WTC11 (cell line): ENCODE data around the gene MYH14. TPM values are rescaled to one million over a fixed set of nuclear protein-coding genes. Genes with fewer than 3 reads are reported as not detected.

Source experiments
- AFF4 ChIP-seq: sonication (generic); formaldehyde crosslinking; IDR thresholded peaks from 2 replicates; pipeline ENCODE4 v1.8.1; 2023; ENCODE audit warnings: mild to moderate bottlenecking, missing genetic modification reagents, borderline replicate concordance
- CREM ChIP-seq: sonication (generic); formaldehyde crosslinking; IDR thresholded peaks from 2 replicates; pipeline ENCODE4 v1.8.1; 2022; ENCODE audit warnings: mild to moderate bottlenecking, missing genetic modification reagents, moderate library complexity
- E2F4 ChIP-seq: sonication (generic); formaldehyde crosslinking; IDR thresholded peaks from 2 replicates; pipeline ENCODE4 v1.8.1; 2022; ENCODE audit warnings: low read depth, mild to moderate bottlenecking, moderate library complexity, missing genetic modification reagents, borderline replicate concordance
- ELF4 ChIP-seq: sonication (generic); formaldehyde crosslinking; IDR thresholded peaks from 2 replicates; pipeline ENCODE4 v1.8.1; 2022; ENCODE audit warnings: low read depth, mild to moderate bottlenecking, moderate library complexity, missing genetic modification reagents
- ETV6 ChIP-seq: sonication (generic); formaldehyde crosslinking; IDR thresholded peaks from 2 replicates; pipeline ENCODE4 v1.8.1; 2022; ENCODE audit warnings: mild to moderate bottlenecking, missing genetic modification reagents
- GRHL2 ChIP-seq: fragments of 250-450 bp; sonication (Bioruptor Pico); IDR thresholded peaks from 2 replicates; pipeline ENCODE4 v1.8.0; 2022; ENCODE audit warnings: mild to moderate bottlenecking, moderate library complexity; ENCODE audit not compliant: insufficient replicate concordance, severe bottlenecking
- JAZF1 ChIP-seq: fragments of 250-450 bp; sonication (Bioruptor Pico); IDR thresholded peaks from 2 replicates; pipeline ENCODE4 v1.9.0; 2021; ENCODE audit warnings: moderate library complexity, mild to moderate bottlenecking, inconsistent platforms
- NFATC4 ChIP-seq: fragments of 250-450 bp; sonication (Bioruptor Pico); IDR thresholded peaks from 2 replicates; pipeline ENCODE4 v1.9.0; 2021; ENCODE audit warnings: mild to moderate bottlenecking
- NR3C1 ChIP-seq: sonication (generic); formaldehyde crosslinking; conservative IDR thresholded peaks from 2 replicates; pipeline ENCODE4 v1.8.1; 2023; ENCODE audit warnings: low read depth, mild to moderate bottlenecking, missing genetic modification reagents
- OVOL2 ChIP-seq: fragments of 250-450 bp; sonication (Bioruptor Pico); IDR thresholded peaks from 2 replicates; pipeline ENCODE4 v1.9.0; 2021; ENCODE audit warnings: mild to moderate bottlenecking, borderline replicate concordance
- PRRX2 ChIP-seq: fragments of 250-450 bp; sonication (Bioruptor Pico); IDR thresholded peaks from 2 replicates; pipeline ENCODE4 v1.8.0; 2021; ENCODE audit warnings: mild to moderate bottlenecking
- TCF7 ChIP-seq: sonication (generic); formaldehyde crosslinking; IDR thresholded peaks from 2 replicates; pipeline ENCODE4 v1.8.0; 2022; ENCODE audit warnings: mild to moderate bottlenecking, low read depth, missing genetic modification reagents, moderate library complexity
- TEAD1 ChIP-seq: sonication (generic); formaldehyde crosslinking; IDR thresholded peaks from 2 replicates; pipeline ENCODE4 v1.8.0; 2022; ENCODE audit warnings: mild to moderate bottlenecking, missing genetic modification reagents
- TP53 ChIP-seq: sonication (generic); formaldehyde crosslinking; IDR thresholded peaks from 2 replicates; pipeline ENCODE4 v1.8.1; 2023; ENCODE audit warnings: mild to moderate bottlenecking, missing genetic modification reagents
- ZNF138 ChIP-seq: sonication (generic); formaldehyde crosslinking; conservative IDR thresholded peaks from 2 replicates; pipeline ENCODE4 v1.8.1; 2022; ENCODE audit warnings: mild to moderate bottlenecking, moderate library complexity, missing genetic modification reagents
- ZNF219 ChIP-seq: sonication (generic); formaldehyde crosslinking; IDR thresholded peaks from 2 replicates; pipeline ENCODE4 v1.8.0; 2023; ENCODE audit warnings: missing genetic modification reagents, mild to moderate bottlenecking, borderline replicate concordance
- ZNF317 ChIP-seq: sonication (generic); formaldehyde crosslinking; IDR thresholded peaks from 2 replicates; pipeline ENCODE4 v1.8.1; 2023; ENCODE audit warnings: low read depth, mild to moderate bottlenecking, moderate library complexity, missing genetic modification reagents, borderline replicate concordance
- ZNF671 ChIP-seq: fragments of 250-450 bp; sonication (Bioruptor Pico); IDR thresholded peaks from 2 replicates; pipeline ENCODE4 v1.8.0; 2021; ENCODE audit warnings: mild to moderate bottlenecking
- total RNA-seq: library from RNA; stranded (reverse); gene quantifications from 3 replicates; pipeline ENCODE4 v1.2.3, GENCODE V29; 2021
- TF ChIP-seq, protein P1 (sequence below): sonication (generic); formaldehyde crosslinking; IDR thresholded peaks from 2 replicates; pipeline ENCODE4 v1.8.1; 2022; ENCODE audit warnings: low read depth, missing genetic modification reagents, borderline replicate concordance
- TF ChIP-seq, protein P2 (sequence below): sonication (generic); formaldehyde crosslinking; IDR thresholded peaks from 2 replicates; pipeline ENCODE4 v1.8.1; 2023; ENCODE audit warnings: mild to moderate bottlenecking, missing genetic modification reagents, moderate library complexity
- TF ChIP-seq, protein P3 (sequence below): fragments of 250-450 bp; sonication (Bioruptor Pico); IDR thresholded peaks from 2 replicates; pipeline ENCODE4 v2.1.2; 2022; ENCODE audit warnings: mild to moderate bottlenecking, moderate library complexity
- TF ChIP-seq, protein P4 (sequence below): sonication (generic); formaldehyde crosslinking; IDR thresholded peaks from 2 replicates; pipeline ENCODE4 v1.8.0; 2023; ENCODE audit warnings: mild to moderate bottlenecking, missing genetic modification reagents
- TF ChIP-seq, protein P5 (sequence below): sonication (generic); formaldehyde crosslinking; IDR thresholded peaks from 2 replicates; pipeline ENCODE4 v1.8.0; 2022; ENCODE audit warnings: mild to moderate bottlenecking, missing genetic modification reagents
- TF ChIP-seq, protein P6 (sequence below): sonication (generic); formaldehyde crosslinking; IDR thresholded peaks from 2 replicates; pipeline ENCODE4 v1.8.1; 2023; ENCODE audit warnings: mild to moderate bottlenecking, missing genetic modification reagents

Gene MYH14
- total RNA-seq, 1 experiment from 2014 or later = 25.8 TPM

- TF ChIP-seq AFF4 (CRISPR knock-in tag) = no peak; the same call in 1 of the 2 replicates
- TF ChIP-seq NR3C1 (CRISPR knock-in tag) = no peak
- peak; percentile 75; the same call in 1 of the 2 replicates for TF ChIP-seq TEAD1 (CRISPR knock-in tag)
- TF ChIP-seq, protein P1, sequence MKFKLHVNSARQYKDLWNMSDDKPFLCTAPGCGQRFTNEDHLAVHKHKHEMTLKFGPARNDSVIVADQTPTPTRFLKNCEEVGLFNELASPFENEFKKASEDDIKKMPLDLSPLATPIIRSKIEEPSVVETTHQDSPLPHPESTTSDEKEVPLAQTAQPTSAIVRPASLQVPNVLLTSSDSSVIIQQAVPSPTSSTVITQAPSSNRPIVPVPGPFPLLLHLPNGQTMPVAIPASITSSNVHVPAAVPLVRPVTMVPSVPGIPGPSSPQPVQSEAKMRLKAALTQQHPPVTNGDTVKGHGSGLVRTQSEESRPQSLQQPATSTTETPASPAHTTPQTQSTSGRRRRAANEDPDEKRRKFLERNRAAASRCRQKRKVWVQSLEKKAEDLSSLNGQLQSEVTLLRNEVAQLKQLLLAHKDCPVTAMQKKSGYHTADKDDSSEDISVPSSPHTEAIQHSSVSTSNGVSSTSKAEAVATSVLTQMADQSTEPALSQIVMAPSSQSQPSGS (CRISPR knock-in tag) = no peak
- no peak; the same call in 1 of the 2 replicates for TF ChIP-seq TP53 (CRISPR knock-in tag)
- no peak for TF ChIP-seq NFATC4 (CRISPR knock-in tag)
- TF ChIP-seq, protein P2, sequence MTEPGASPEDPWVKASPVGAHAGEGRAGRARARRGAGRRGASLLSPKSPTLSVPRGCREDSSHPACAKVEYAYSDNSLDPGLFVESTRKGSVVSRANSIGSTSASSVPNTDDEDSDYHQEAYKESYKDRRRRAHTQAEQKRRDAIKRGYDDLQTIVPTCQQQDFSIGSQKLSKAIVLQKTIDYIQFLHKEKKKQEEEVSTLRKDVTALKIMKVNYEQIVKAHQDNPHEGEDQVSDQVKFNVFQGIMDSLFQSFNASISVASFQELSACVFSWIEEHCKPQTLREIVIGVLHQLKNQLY (CRISPR knock-in tag) = no peak
- no peak for TF ChIP-seq OVOL2 (CRISPR knock-in tag)
- no peak for TF ChIP-seq GRHL2 (CRISPR knock-in tag)
- peak; percentile 29; the same call in 1 of the 2 replicates for TF ChIP-seq CREM (CRISPR knock-in tag)
- TF ChIP-seq, protein P3, sequence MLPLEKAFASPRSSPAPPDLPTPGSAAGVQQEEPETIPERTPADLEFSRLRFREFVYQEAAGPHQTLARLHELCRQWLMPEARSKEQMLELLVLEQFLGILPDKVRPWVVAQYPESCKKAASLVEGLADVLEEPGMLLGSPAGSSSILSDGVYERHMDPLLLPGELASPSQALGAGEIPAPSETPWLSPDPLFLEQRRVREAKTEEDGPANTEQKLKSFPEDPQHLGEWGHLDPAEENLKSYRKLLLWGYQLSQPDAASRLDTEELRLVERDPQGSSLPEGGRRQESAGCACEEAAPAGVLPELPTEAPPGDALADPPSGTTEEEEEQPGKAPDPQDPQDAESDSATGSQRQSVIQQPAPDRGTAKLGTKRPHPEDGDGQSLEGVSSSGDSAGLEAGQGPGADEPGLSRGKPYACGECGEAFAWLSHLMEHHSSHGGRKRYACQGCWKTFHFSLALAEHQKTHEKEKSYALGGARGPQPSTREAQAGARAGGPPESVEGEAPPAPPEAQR (CRISPR knock-in tag) = no peak
- no peak for TF ChIP-seq ZNF138 (CRISPR knock-in tag)
- TF ChIP-seq ELF4 (CRISPR knock-in tag) = no peak
- no peak for TF ChIP-seq JAZF1
- TF ChIP-seq TCF7 (CRISPR knock-in tag) = peak; percentile 92
- TF ChIP-seq, protein P4, sequence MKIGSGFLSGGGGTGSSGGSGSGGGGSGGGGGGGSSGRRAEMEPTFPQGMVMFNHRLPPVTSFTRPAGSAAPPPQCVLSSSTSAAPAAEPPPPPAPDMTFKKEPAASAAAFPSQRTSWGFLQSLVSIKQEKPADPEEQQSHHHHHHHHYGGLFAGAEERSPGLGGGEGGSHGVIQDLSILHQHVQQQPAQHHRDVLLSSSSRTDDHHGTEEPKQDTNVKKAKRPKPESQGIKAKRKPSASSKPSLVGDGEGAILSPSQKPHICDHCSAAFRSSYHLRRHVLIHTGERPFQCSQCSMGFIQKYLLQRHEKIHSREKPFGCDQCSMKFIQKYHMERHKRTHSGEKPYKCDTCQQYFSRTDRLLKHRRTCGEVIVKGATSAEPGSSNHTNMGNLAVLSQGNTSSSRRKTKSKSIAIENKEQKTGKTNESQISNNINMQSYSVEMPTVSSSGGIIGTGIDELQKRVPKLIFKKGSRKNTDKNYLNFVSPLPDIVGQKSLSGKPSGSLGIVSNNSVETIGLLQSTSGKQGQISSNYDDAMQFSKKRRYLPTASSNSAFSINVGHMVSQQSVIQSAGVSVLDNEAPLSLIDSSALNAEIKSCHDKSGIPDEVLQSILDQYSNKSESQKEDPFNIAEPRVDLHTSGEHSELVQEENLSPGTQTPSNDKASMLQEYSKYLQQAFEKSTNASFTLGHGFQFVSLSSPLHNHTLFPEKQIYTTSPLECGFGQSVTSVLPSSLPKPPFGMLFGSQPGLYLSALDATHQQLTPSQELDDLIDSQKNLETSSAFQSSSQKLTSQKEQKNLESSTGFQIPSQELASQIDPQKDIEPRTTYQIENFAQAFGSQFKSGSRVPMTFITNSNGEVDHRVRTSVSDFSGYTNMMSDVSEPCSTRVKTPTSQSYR (CRISPR knock-in tag) = peak; percentile 82
- no peak for TF ChIP-seq ZNF671
- no peak for TF ChIP-seq PRRX2 (CRISPR knock-in tag)
- TF ChIP-seq ZNF219 (CRISPR knock-in tag) = no peak
- peak; percentile 66; the same call in 1 of the 2 replicates for TF ChIP-seq E2F4 (CRISPR knock-in tag)
- TF ChIP-seq, protein P5, sequence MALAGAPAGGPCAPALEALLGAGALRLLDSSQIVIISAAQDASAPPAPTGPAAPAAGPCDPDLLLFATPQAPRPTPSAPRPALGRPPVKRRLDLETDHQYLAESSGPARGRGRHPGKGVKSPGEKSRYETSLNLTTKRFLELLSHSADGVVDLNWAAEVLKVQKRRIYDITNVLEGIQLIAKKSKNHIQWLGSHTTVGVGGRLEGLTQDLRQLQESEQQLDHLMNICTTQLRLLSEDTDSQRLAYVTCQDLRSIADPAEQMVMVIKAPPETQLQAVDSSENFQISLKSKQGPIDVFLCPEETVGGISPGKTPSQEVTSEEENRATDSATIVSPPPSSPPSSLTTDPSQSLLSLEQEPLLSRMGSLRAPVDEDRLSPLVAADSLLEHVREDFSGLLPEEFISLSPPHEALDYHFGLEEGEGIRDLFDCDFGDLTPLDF (CRISPR knock-in tag) = peak; percentile 91; the same call in 1 of the 2 replicates
- TF ChIP-seq, protein P6, sequence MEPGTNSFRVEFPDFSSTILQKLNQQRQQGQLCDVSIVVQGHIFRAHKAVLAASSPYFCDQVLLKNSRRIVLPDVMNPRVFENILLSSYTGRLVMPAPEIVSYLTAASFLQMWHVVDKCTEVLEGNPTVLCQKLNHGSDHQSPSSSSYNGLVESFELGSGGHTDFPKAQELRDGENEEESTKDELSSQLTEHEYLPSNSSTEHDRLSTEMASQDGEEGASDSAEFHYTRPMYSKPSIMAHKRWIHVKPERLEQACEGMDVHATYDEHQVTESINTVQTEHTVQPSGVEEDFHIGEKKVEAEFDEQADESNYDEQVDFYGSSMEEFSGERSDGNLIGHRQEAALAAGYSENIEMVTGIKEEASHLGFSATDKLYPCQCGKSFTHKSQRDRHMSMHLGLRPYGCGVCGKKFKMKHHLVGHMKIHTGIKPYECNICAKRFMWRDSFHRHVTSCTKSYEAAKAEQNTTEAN (CRISPR knock-in tag) = peak; percentile 92
- TF ChIP-seq ETV6 (CRISPR knock-in tag) = peak; percentile 89
- no peak for TF ChIP-seq ZNF317 (CRISPR knock-in tag)
Measured at GRCh38 chr19:50333737-50334617, 130.6 kb downstream of the MYH14 start (continued).
